Tibial artery (tissue), 4 donors: ENCODE data around the gene ABLIM3.
"Not testable (repeated sequence)": the region's sequence is repeated elsewhere in the genome, so short reads cannot be mapped to it uniquely, and the experiment has no call there.

Source experiments
- DNase-seq, 2 donors: peaks; one replicate each; pipeline ENCODE4 v3.0.0-alpha.2; 2019
- H3K27ac ChIP-seq, 2 donors: fragments of 200-600 bp; sonication (generic) in 1 of 2; 1 replicate in 1 of 2; 2 replicates in 1 of 2; pipeline ENCODE4 v1.5.1; 2018 to 2019; ENCODE audit warnings: mild to moderate bottlenecking in 1 of 2
- H3K27me3 ChIP-seq, 2 donors: fragments of 200-600 bp; sonication (generic) in 1 of 2; one replicate each; pipeline versions ENCODE4 v1.5.1 to v1.6.0; 2016 to 2019
- H3K36me3 ChIP-seq, 3 donors: fragments of 200-600 bp; sonication (generic) in 2 of 3; one replicate each; pipeline ENCODE4 v1.5.1; 2016 to 2019; ENCODE audit warnings: mild to moderate bottlenecking in 2 of 3
- H3K4me1 ChIP-seq, 4 donors: fragments of 200-600 bp; sonication (generic) in 2 of 4; 1 replicate in 3 of 4; 2 replicates in 1 of 4; pipeline ENCODE4 v1.5.1; 2016 to 2019
- H3K4me3 ChIP-seq, 2 donors: fragments of 200-600 bp; sonication (generic) in 1 of 2; 1 replicate in 1 of 2; 2 replicates in 1 of 2; pipeline ENCODE4 v1.5.1; 2018 to 2019; ENCODE audit warnings: mild to moderate bottlenecking in 2 of 2
- H3K9me3 ChIP-seq, 3 donors: fragments of 200-600 bp; sonication (generic) in 1 of 3; one replicate each; pipeline ENCODE4 v1.5.1; 2016 to 2019
- CTCF ChIP-seq, 2 experiments: fragments of 200-600 bp in 1 of 2; fragments of 450-650 bp in 1 of 2; IDR thresholded peaks; one replicate each; pipeline ENCODE4 v1.5.1; 2017 to 2019; ENCODE audit warnings: antibody characterized with exemption in 2 of 2, mild to moderate bottlenecking in 1 of 2, moderate library complexity in 1 of 2
- intact Hi-C: fragments of 100-400 bp; cut with DNase I; formaldehyde crosslinking; loops from one replicate; pipeline ENCODE4 v1.15.0; 2023; ENCODE audit warnings: low total_unique reads

Gene ABLIM3

DNA sequence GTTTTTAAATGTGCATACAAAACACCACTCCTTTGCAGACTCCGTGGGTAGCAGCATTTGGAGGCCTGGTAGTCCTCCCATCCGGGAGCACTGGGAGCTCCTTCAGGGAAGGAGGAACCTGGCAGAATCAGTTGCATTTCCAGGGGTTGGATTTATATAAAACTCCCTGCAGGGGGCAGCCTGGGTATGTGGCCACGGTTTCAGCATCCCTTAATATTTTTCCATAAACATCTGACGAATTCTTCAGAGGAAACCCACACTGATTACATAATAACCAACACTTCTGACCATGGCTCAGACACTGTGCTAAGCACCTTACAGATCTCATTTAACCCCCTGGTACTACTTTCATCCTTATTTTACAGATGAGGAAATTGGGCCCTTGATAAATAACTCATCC, 124.3 kb downstream of the ABLIM3 start:
- H3K4me1 ChIP-seq = no peaks in the 10 kb centered on the region
- no peak for DNase-seq
- no peaks in the 10 kb centered on the region for H3K9me3 ChIP-seq
- no peak overlapping the region for H3K4me3 ChIP-seq
- peaks cover 0 to 12% of the 10 kb centered on the region in 2 donors for H3K27me3 ChIP-seq
- TF ChIP-seq CTCF (IDR thresholded peaks at IDR 0.05) = peak; percentile 27 to 32
- H3K36me3 ChIP-seq = no peaks in the 10 kb centered on the region
- intact Hi-C loops = no loop called here
- H3K27ac ChIP-seq = no peak overlapping the region

GRCh38 chr5:149267241-149267973, 126.1 kb downstream of the ABLIM3 start:
- H3K36me3 ChIP-seq = no peaks in the 10 kb centered on the region
- DNase-seq = no peak
- H3K4me1 ChIP-seq = peaks cover 0 to 13% (median 3%) of the 10 kb centered on the region in 4 donors
- TF ChIP-seq CTCF (IDR thresholded peaks at IDR 0.05) = no peak
- H3K27ac ChIP-seq = no peak overlapping the region
- intact Hi-C loops = no loop called here
- H3K9me3 ChIP-seq = no peaks in the 10 kb centered on the region
- H3K27me3 ChIP-seq = peaks cover 0 to 7% of the 10 kb centered on the region in 2 donors
- no peak overlapping the region for H3K4me3 ChIP-seq

- peaks cover 0 to 19% (median 8%) of the 10 kb centered on the region in 4 donors for H3K4me1 ChIP-seq
- H3K27ac ChIP-seq = no peak overlapping the region
- no peaks in the 10 kb centered on the region for H3K36me3 ChIP-seq
- H3K4me3 ChIP-seq = no peak overlapping the region
- TF ChIP-seq CTCF (IDR thresholded peaks at IDR 0.05) = peak; percentile 59 to 65
- peaks cover 0 to 6% of the 10 kb centered on the region in 2 donors for H3K27me3 ChIP-seq
- intact Hi-C loops = no loop called here
- no peak for DNase-seq
- no peaks in the 10 kb centered on the region for H3K9me3 ChIP-seq
Measured at GRCh38 chr5:149268928-149269557, 127.8 kb downstream of the ABLIM3 start.

DNA sequence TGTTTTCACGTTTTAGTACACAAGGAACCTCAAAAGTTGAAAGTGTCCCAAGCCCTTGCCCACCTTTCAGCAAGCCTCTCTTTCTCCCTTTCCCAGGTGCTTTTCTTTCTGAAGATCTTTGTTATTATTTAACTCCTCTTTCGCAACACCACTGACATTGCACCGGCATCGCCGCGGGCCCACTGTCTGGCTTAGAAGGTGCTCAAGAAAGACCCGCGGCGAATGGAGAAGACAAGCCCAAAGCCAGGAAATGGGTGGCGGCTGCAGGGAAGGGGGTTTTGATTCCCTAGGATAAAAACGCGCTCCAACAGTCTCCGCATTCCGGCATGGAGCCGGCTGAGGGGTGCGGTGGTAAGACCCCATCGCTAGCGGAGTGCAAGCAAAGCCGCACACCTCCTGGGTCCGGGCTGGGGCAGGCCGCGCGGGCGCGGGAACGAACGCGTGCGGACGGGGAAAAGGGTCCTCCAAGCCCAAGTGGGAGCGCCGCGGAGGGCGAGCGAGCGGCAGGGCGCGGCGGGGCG, 130.0 kb downstream of the ABLIM3 start:
- Histone ChIP-seq H3K36me3 (no peaks in the 10 kb centered on the region), H3K9me3 (no peaks in the 10 kb centered on the region), H3K4me3 (peak overlapping the region; percentile 66 to 85), H3K27me3 (no peaks in the 10 kb centered on the region), H3K27ac (peak overlapping the region; percentile 51 to 77), H3K4me1 (peaks cover 0 to 19% (median 8%) of the 10 kb centered on the region in 4 donors)
- TF ChIP-seq CTCF (IDR thresholded peaks at IDR 0.05) = no peak
- intact Hi-C loops = no loop called here
- peak in 1 of 2 donors; percentile 37 for DNase-seq

GRCh38 chr5:149271716-149272563, 130.6 kb downstream of the ABLIM3 start, which contains the start of gene AFAP1L1:
Gene AFAP1L1 (plus strand): TSS chr5:149271859. CDS start chr5:149271969, 110 bp downstream.
- TF ChIP-seq CTCF (IDR thresholded peaks at IDR 0.05) = no peak
- Histone ChIP-seq H3K36me3 (no peaks in the 10 kb centered on the region), H3K9me3 (no peaks in the 10 kb centered on the region), H3K27ac (peak within 1 kb of the TSS; percentile 69 to 77), H3K4me3 (peak within 1 kb of the TSS; percentile 66 to 85), H3K4me1 (peaks cover 0 to 19% (median 8%) of the 10 kb centered on the region in 4 donors), H3K27me3 (no peaks in the 10 kb centered on the region)
- peak; percentile 80 to 84 for DNase-seq
- intact Hi-C loops = no loop called here

GRCh38 chr5:149272781-149273180, 131.5 kb downstream of the ABLIM3 start:
- peak overlapping the region; percentile 66 to 85 for H3K4me3 ChIP-seq
- intact Hi-C loops, H3K27ac ChIP-seq: not testable (repeated sequence)

More at GRCh38 chr5:149272781-149273180, 131.5 kb downstream of the ABLIM3 start:
- not testable (repeated sequence) for DNase-seq, H3K27me3 ChIP-seq, H3K9me3 ChIP-seq, H3K36me3 ChIP-seq
- H3K4me1 ChIP-seq = peaks cover 0 to 22% (median 9%) of the 10 kb centered on the region in 4 donors
